PC-3 (cell line): ENCODE data around the gene STXBP4. TPM values are rescaled to one million over a fixed set of nuclear protein-coding genes. Genes with fewer than 3 reads are reported as not detected.

Experiments
- ATAC-seq: fragments of 200-7000 bp; cut with Tn5 transposase; 2 replicates; pipeline ENCODE4 v1.9.1; 2020; ENCODE audit warnings: mild to moderate bottlenecking, moderate library complexity
- BruUV-seq: library from RNA; stranded (reverse); fragments of 400-500 nt; replicated peaks from 2 replicates; lab custom pipeline; 2021; lab: Mats Ljungman, UMichigan
- CTCF ChIA-PET: fragments of 300-600 bp; sonication (Branson Sonifier 250); formaldehyde crosslinking; loops from one replicate; lab custom pipeline; 2022; ENCODE audit warnings: antibody characterized with exemption; lab: Charles Lee
- POLR2A ChIA-PET: fragments of 300-600 bp; sonication (Branson Sonifier 250); formaldehyde crosslinking; loops from one replicate; lab custom pipeline; 2022; ENCODE audit warnings: antibody characterized with exemption; ENCODE audit not compliant: unreplicated experiment; lab: Charles Lee
- DNase-seq: peaks from one replicate; pipeline ENCODE4 v3.0.0-alpha.2; 2015
- H2AFZ ChIP-seq: fragments of 300-600 bp; sonication (generic); 2 replicates; pipeline ENCODE4 v1.6.0; 2016; ENCODE audit warnings: antibody characterized with exemption, low read length
- H3F3A ChIP-seq: fragments of 300-600 bp; sonication (generic); one replicate; pipeline ENCODE4 v1.6.0; 2017; ENCODE audit warnings: antibody characterized with exemption, low read length, control low read depth, mild to moderate bottlenecking; ENCODE audit not compliant: unreplicated experiment
- H3K27ac ChIP-seq: fragments of 300-600 bp; sonication (generic); 2 replicates; pipeline ENCODE4 v1.5.1; 2016; ENCODE audit warnings: mild to moderate bottlenecking, low read length
- H3K27me3 ChIP-seq: fragments of 300-600 bp; sonication (generic); 2 replicates; pipeline ENCODE4 v1.6.1; 2016; ENCODE audit warnings: low read length, mixed read lengths
- H3K36me3 ChIP-seq: fragments of 300-600 bp; sonication (generic); 2 replicates; pipeline ENCODE4 v1.6.1; 2016; ENCODE audit warnings: low read depth, mixed run types, low read length, mixed read lengths
- H3K4me1 ChIP-seq: fragments of 300-600 bp; sonication (generic); 2 replicates; pipeline ENCODE4 v1.5.1; 2016; ENCODE audit warnings: low read length; ENCODE audit not compliant: insufficient read depth
- H3K4me2 ChIP-seq: fragments of 300-600 bp; sonication (generic); 2 replicates; pipeline ENCODE4 v1.6.0; 2016; ENCODE audit warnings: low read length
- H3K4me3 ChIP-seq: fragments of 300-600 bp; sonication (generic); 2 replicates; pipeline ENCODE4 v1.5.1; 2016; ENCODE audit warnings: mild to moderate bottlenecking, low read length, mixed read lengths
- H3K79me2 ChIP-seq: fragments of 300-600 bp; sonication (generic); 2 replicates; pipeline ENCODE4 v1.6.1; 2017; ENCODE audit warnings: low read length, mixed read lengths
- H3K9ac ChIP-seq: fragments of 300-600 bp; sonication (generic); 2 replicates; pipeline ENCODE4 v1.6.0; 2016; ENCODE audit warnings: mild to moderate bottlenecking, low read length
- H3K9me2 ChIP-seq: fragments of 300-600 bp; sonication (generic); replicated peaks from 2 replicates; pipeline ENCODE4 v1.6.1; 2016; ENCODE audit warnings: mixed run types, low read length, mixed read lengths
- H3K9me3 ChIP-seq: fragments of 300-600 bp; sonication (generic); 2 replicates; pipeline ENCODE4 v1.6.1; 2016; ENCODE audit warnings: low read length, mixed read lengths
- H4K20me1 ChIP-seq: fragments of 300-600 bp; sonication (generic); 2 replicates; pipeline ENCODE4 v1.6.1; 2016; ENCODE audit warnings: low read length, mixed read lengths
- EZH2 ChIP-seq: fragments of 300-600 bp; sonication (generic); IDR thresholded peaks from one replicate; pipeline ENCODE4 v1.6.1; 2017; ENCODE audit warnings: antibody characterized with exemption, mild to moderate bottlenecking, low read length; ENCODE audit not compliant: unreplicated experiment
- EZH2phosphoT487 ChIP-seq: fragments of 300-600 bp; sonication (generic); IDR thresholded peaks from 2 replicates; pipeline ENCODE4 v1.6.1; 2018; ENCODE audit warnings: mild to moderate bottlenecking, antibody characterized with exemption, low read length, borderline replicate concordance
- intact Hi-C: fragments of 100-400 bp; cut with micrococcal nuclease; formaldehyde crosslinking; loops from 2 replicates; pipeline ENCODE4 v1.9.0; 2023
- total RNA-seq: library from RNA; depleted of rRNA; stranded (reverse); fragments of >200 nt; gene quantifications from 2 replicates; pipeline ENCODE4 v1.2.3, GENCODE V29; 2014
- TF ChIP-seq, protein P1 (sequence below): fragments of 300-600 bp; sonication (generic); conservative IDR thresholded peaks from 2 replicates; pipeline ENCODE4 v1.5.1; 2017; ENCODE audit warnings: antibody characterized with exemption, low read depth, mild to moderate bottlenecking, low read length

Gene STXBP4
- total RNA-seq, 1 experiment from 2014 or later, result 6.2 TPM

DNA sequence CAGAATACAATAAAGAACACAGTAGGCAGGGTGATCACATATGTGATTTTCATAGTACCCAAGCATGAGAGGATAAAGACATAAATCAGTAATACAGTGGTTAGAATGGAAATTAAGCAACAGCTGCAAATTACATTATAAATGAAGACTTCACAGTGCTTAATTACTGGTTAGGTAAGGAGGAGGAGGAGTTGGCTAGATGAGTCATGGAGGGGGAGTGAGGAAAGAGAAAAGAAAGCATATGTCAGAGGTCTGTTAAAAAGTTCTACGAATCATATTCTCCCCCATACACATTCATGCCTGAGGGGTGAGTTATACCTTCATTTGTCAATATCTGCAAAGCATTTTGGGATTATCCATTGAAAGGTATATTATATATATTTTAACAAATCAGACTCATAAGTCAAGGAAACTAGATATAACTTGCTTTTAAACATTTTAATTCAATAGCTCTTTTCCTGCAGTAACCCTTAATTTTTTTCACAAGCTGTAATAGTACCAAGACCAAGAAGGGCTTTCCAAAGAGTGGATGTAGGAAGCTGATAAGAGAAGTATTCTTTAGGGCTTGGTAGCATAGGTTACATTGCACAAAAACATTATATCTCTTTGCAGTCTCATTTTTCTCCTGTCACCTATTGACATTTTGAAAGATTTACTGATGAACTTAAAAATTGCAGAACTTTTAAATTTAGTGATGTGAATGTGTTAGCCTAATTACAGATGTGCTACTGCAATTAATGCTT lies 99.3 kb downstream of the STXBP4 start:
- H3K4me3 ChIP-seq, result no peak overlapping the region
- TF ChIP-seq, protein P1, sequence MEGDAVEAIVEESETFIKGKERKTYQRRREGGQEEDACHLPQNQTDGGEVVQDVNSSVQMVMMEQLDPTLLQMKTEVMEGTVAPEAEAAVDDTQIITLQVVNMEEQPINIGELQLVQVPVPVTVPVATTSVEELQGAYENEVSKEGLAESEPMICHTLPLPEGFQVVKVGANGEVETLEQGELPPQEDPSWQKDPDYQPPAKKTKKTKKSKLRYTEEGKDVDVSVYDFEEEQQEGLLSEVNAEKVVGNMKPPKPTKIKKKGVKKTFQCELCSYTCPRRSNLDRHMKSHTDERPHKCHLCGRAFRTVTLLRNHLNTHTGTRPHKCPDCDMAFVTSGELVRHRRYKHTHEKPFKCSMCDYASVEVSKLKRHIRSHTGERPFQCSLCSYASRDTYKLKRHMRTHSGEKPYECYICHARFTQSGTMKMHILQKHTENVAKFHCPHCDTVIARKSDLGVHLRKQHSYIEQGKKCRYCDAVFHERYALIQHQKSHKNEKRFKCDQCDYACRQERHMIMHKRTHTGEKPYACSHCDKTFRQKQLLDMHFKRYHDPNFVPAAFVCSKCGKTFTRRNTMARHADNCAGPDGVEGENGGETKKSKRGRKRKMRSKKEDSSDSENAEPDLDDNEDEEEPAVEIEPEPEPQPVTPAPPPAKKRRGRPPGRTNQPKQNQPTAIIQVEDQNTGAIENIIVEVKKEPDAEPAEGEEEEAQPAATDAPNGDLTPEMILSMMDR, result no peak
- no peak for TF ChIP-seq EZH2
- no peak for TF ChIP-seq EZH2phosphoT487
- 0 out of 2 replicates have a peak, but pooled peaks have one; percentile 45 for ATAC-seq
- H3K4me1 ChIP-seq, result peaks cover 20% of the 10 kb centered on the region
- no peaks in the 10 kb centered on the region for H3F3A ChIP-seq
- H3K79me2 ChIP-seq, result no peaks in the 10 kb centered on the region
- peak; percentile 48 for DNase-seq
- H2AFZ ChIP-seq, result no peak overlapping the region
- intact Hi-C loops, result no loop called here
- no peak overlapping the region for H3K4me2 ChIP-seq
- H3K9ac ChIP-seq, result no peak overlapping the region
- no peaks in the 10 kb centered on the region for H3K36me3 ChIP-seq
- POLR2A ChIA-PET, result no interaction called here
- H3K27ac ChIP-seq, result no peak overlapping the region
- BruUV-seq, result no TSS peak
- H3K9me3 ChIP-seq, result no peaks in the 10 kb centered on the region
- no peaks in the 10 kb centered on the region for H3K9me2 ChIP-seq
- H3K27me3 ChIP-seq, result no peaks in the 10 kb centered on the region
- CTCF ChIA-PET, result no interaction called here
- no peaks in the 10 kb centered on the region for H4K20me1 ChIP-seq

DNA sequence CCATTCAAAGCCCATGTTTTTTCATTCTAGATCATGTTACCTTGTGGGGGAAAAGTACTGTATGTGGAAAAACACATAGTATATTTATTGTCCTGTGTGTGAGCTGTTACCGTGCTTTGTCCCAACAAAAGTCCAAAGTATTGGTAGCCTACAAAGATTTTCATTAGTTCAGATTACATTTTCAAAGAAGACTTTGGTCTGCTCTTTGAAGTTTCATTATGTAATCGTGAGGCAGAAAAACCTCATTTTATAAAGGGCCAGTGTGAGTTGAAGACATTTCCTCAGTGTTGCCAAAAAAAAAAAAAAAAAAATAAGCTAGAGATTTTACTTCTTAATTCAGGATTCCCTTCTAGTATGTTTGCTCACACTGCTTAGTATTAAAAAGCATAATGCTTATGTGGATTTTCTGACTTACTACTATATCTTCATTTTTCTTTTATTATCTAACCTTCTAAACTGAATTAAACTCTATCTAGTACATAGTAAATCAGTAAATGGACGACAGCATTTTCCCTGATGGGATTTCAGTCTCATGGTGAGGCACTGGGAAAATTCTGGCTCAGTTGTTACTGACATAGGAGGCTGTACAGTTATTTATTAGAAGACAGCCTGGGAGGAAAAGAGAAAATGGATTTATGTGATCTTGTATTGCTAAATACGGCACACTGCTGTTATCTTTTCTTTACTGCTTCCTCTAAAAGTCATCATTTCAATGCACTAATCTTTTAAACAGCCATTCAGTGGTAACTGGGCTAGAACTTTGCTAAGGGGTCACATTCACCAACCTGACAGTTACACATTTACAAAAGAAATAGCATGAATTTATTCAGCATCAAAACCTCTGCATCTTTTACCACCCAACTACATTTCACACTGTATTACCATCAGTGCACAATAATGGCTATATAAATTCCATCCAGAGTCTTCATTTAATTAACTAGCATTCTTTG lies 100.6 kb downstream of the STXBP4 start:
- no peaks in the 10 kb centered on the region for H4K20me1 ChIP-seq
- BruUV-seq, result no TSS peak
- peaks cover 12% of the 10 kb centered on the region; the same call in 1 of the 2 replicates for H3K4me1 ChIP-seq
- no peaks in the 10 kb centered on the region for H3K36me3 ChIP-seq
- no peaks in the 10 kb centered on the region for H3K27me3 ChIP-seq
- no peaks in the 10 kb centered on the region for H3K79me2 ChIP-seq
- no peaks in the 10 kb centered on the region for H3F3A ChIP-seq
- DNase-seq (no peak), ATAC-seq (no peak)
- H2AFZ ChIP-seq, result no peak overlapping the region
- H3K9ac ChIP-seq, result no peak overlapping the region
- no peaks in the 10 kb centered on the region for H3K9me3 ChIP-seq
- H3K4me2 ChIP-seq, result no peak overlapping the region
- H3K27ac ChIP-seq, result no peak overlapping the region
- ChIA-PET CTCF (no interaction called here), POLR2A (no interaction called here)
- intact Hi-C loops, result no loop called here
- TF ChIP-seq EZH2, result no peak
- no peak overlapping the region for H3K4me3 ChIP-seq
- H3K9me2 ChIP-seq, result no peaks in the 10 kb centered on the region

DNA sequence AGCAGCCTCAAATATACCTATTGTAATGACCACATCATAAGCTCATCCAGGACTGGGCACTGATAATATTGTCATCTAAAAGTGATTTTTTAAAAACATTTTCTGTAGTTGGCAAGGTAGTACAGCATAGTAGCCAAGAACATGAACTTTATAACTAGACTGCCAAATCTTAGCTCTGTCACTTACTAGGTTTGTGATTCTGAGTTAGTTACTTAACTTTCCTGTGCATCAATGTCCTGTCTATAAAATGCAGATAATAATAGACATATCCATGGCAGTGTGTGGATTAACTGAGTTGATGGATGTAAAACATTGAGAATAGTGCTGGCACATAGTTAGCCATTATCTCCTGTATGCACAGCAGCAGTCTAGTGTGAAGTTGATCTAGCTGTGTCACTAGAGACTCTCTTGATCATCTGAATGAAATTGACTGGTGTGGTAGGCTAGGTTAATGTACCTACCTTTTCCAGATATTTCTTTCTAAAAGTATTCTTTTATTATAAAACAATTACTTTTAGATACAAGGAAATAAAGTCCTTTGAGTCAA lies 101.5 kb downstream of the STXBP4 start:
- Histone ChIP-seq H3K9me2 (no peaks in the 10 kb centered on the region), H3K36me3 (no peaks in the 10 kb centered on the region), H3K4me3 (no peak overlapping the region), H3K27me3 (no peaks in the 10 kb centered on the region), H3K9me3 (no peaks in the 10 kb centered on the region), H3K9ac (no peak overlapping the region), H3K4me1 (peaks cover 12% of the 10 kb centered on the region; the same call in 1 of the 2 replicates), H3K27ac (no peak overlapping the region), H4K20me1 (no peaks in the 10 kb centered on the region), H2AFZ (no peak overlapping the region), H3F3A (no peaks in the 10 kb centered on the region), H3K79me2 (no peaks in the 10 kb centered on the region), H3K4me2 (no peak overlapping the region)
- BruUV-seq, result no TSS peak
- POLR2A ChIA-PET, result no interaction called here
- intact Hi-C loops, result no loop called here
- DNase-seq, result no peak
- CTCF ChIA-PET, result interaction anchor here (1.1 kb wide), 1 partner anchor 412 kb away, joined by 4 read pairs; no protein-coding TSS in a partner anchor
- TF ChIP-seq, protein P1, result no peak
- TF ChIP-seq EZH2phosphoT487 (no peak), EZH2 (no peak)
- no peak for ATAC-seq
